SIG-M5 (cell line): ENCODE measurements around the gene STK4.

Experiments used
- DNase-seq: peaks from one replicate; lab custom pipeline; 2025; lab: John Stamatoyannopoulos, UW

Gene STK4

DNA sequence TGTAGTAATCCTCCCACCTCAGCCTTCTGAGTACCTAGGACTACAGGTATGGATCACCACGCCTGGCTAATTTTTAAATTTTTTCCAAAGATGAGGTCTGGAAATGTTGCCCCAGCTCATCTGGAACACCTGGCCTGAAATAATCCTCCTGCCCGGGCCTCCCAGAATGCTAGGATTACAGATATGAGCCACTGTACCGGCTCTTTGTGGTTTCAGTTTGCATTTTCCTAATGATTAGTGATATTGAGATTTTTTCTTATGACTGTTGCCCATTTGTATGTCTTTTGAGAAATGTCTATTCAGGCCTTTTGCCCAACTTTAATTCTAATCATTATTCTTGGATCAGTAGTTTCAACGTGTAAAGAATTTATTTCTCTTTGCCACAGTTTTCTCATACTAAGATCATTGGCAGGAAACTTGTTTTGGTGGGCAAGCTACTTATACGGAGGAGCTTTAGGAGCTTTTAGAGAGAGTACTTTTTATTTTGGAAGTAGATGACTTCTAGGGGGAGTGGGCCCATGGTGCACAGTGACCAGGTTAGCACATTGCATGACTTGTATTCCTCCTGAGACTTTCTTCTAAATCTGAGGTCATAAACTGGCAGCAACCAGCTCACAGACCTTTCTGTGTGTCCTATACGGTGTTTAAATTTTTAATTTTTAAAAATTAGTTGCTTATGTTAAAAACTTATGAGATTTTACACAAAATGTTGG, 62.3 kb downstream of the STK4 start:
- DNase-seq: no peak

DNA sequence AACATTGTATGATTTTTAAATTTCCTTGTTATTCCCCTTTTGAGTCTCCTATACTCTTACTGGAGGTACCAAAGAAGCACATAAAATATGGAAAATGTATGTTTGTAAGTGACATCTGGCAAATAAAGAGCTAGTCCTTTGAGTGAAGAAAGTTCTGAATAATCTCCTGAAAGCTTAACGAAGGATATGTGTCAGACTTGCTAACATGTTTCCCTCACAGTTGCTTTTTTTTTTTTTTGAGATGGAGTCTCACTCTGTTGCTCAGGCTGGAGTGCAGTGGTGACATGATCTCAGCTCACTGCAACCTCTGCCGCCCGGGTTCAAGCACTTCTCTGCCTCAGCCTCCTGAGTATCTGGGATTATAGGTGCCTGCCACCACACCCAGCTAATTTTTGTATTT, 63.6 kb downstream of the STK4 start:
- no peak for DNase-seq

DNA sequence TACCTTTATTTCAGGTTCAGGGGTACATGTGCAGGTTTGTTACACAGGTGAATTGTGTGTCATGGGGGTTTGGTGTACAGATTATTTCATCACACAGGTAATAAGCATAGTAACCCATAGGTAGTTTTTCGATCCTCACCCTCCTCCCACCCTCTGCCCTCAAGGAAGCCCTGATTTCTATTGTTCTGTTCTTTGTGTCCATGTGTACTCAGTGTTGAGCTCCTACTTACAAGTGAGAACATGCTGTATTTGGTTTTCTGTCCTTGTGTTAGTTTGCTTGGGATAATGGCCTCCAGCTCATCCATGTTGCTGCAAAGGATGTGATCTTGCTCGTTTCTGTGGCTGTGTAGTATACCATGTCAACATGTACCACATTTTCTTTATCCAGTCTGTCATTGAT, 66.0 kb downstream of the STK4 start:
- no peak for DNase-seq

GRCh38 chr20:45032781-45033180, 66.5 kb downstream of the STK4 start:
- DNase-seq: no peak

- no peak for DNase-seq
These were observed 68.1 kb downstream of the STK4 start for GRCh38 chr20:45034436-45034835.

DNA sequence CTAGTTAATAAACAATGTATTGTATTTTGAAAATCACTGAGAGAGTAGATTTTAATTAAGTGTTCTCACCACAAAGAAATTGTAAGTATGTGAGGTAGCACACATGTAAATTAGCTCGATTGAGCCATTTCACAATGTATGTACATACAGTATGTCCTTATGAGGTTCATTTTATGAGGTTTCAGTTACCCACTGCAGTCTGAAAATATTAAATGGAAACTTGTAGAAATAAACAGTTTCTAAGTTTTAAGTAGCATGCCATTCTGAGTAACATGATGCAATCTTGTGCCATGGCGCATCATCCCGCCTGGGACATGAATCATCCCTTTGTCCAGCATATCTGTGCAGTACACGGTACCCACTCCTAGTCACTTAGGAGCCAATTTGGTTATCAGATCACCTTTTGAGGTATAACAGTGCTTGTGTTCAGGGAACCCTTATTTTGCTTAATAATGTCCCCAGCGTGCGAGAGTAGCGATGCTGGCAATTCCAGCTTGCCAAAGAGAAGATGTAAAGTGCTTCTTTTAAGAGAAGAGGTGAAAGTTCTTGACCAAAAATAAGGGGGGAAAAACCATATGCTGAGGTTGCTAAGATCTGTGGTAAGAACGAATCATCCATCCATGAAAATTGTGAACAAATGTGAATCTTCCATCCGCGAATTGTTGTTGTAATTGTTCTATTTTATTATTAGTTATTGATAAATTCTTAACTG, 69.9 kb downstream of the STK4 start:
- DNase-seq: no peak

DNA sequence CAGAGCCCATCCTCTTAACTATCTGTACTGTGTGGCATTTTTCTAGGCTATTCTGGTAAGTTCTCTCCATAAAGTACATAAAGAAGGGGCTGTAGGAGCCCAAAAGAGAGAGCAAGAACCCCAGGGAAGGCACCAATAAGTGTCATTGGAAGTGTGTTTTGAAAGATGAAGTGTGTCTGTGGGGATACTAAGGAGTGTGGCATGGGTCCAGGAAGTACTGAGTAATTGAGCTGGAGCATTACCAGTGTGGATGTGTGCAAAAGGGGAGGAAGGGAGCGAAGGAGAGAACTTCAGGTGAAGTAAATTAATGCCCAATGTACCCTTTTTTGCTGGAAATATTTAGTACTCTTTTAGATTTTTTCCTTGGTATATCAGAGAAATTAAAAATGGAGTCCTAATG, 70.7 kb downstream of the STK4 start:
- DNase-seq: no peak

- no peak for DNase-seq
These were observed 71.3 kb downstream of the STK4 start for GRCh38 chr20:45037635-45038034.

- DNase-seq: no peak
These were observed 72.6 kb downstream of the STK4 start for GRCh38 chr20:45038745-45039474.

- DNase-seq: peak; percentile 88
These were observed 73.1 kb downstream of the STK4 start for GRCh38 chr20:45039475-45039820.

- no peak for DNase-seq
These were observed 75.4 kb downstream of the STK4 start for GRCh38 chr20:45041464-45042337.

GRCh38 chr20:45042978-45043377, 76.7 kb downstream of the STK4 start:
- DNase-seq: no peak

DNA sequence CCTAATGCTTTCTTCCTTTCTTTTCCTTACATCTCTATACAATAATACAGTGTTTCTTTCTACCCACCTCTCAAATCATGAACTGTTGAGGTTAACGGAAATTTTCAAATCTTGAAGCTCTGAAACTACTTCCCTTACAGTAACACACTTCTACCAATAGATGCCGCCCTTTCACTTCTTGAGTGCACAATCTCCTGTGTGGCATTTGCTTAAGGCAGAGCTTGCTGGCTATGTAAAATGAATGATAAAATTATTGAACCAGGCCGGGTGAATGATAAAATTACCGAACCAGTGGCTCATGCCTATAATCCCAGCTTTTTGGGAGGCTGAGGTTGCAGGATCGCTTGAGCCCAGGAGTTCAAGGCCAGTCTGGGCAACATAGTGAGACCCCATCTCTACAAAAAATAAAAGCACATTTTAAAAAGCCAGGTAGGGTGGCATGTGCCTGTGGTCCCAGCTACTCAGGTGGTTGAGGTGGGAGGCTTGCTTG, 77.8 kb downstream of the STK4 start:
- peak; percentile 28 for DNase-seq

- no peak for DNase-seq
These were observed 78.3 kb downstream of the STK4 start for GRCh38 chr20:45044601-45045000.

GRCh38 chr20:45047581-45048119, 81.3 kb downstream of the STK4 start:
- DNase-seq: no peak

DNA sequence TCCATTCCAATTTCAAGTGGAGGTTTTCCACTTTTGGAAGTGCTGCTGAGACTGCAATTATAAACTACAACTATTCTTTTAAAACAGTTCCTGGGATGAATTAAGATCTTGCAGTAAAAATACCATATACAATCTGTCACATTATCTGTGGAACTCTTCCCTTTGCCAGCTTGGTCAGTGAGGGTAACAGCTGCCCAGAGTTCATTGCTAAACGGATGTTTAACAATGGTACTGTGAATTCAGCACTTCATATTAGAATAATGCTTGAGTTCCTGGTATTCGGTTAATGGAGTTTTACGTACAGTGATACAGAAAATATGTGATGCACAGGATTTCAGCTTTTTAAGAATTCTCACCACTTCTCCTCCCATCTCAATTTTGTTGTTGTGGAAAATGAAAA, 83.1 kb downstream of the STK4 start:
- no peak for DNase-seq

- peak; percentile 7 for DNase-seq
These were observed 83.7 kb downstream of the STK4 start for GRCh38 chr20:45049904-45050471.

GRCh38 chr20:45051204-45052060, 85.1 kb downstream of the STK4 start:
- DNase-seq: no peak

DNA sequence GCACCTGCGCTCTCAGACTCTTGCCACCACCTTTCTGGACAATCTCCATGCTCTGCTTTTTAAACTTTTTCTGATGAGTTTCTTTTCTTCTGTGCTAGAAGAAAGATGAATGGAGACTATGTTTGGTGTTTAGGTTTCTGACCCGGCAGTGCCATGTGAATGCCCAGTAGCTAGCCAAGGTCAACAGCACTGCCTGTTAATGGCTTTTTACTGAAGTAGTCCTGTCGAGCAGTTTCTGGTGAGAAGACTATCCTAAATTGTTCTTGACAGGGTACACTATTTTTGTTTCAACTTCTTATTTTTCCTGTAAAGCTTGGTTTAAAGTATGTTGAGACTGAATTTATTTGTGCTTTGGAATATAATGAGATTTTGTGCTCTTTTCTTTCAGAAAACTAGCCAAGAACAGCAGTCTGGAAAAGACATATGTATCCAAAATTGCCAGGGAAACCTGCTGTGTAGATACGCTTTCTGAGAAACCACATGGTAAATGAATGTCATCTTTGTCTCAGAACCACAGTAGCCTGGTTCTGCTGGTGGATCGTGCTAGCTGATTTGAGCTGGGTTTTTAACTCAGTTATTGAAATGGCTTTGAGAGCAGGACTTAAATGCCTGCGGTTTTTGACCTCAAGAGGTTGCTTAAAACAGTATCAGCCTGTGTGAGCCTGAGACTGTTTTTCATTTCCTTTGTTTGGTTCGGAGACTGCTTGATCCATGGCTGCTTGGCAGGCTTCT, 86.6 kb downstream of the STK4 start:
- no peak for DNase-seq
